Activated naive CD8-positive, alpha-beta T cell treated with anti-CD3 and anti-CD28 coated beads for 36 hours (primary cell): ENCODE data around the gene ID3. TPM values are rescaled to one million over a fixed set of nuclear protein-coding genes. Genes with fewer than 3 reads are reported as not detected.
"Not testable (repeated sequence)": the region's sequence is repeated elsewhere in the genome, so short reads cannot be mapped to it uniquely, and the experiment has no call there.

Experiments used
- DNase-seq: peaks from one replicate; pipeline ENCODE4 v3.0.0; 2021
- H3K27ac Mint-ChIP-seq: one replicate; pipeline ENCODE4 v1.8.0; 2022; ENCODE audit warnings: mild to moderate bottlenecking, moderate library complexity, mixed read lengths
- H3K27me3 Mint-ChIP-seq: one replicate; pipeline ENCODE4 v1.8.0; 2022; ENCODE audit warnings: mild to moderate bottlenecking, mixed read lengths
- H3K36me3 Mint-ChIP-seq: one replicate; pipeline ENCODE4 v1.8.0; 2021; ENCODE audit warnings: mild to moderate bottlenecking, mixed read lengths
- H3K4me1 Mint-ChIP-seq: one replicate; pipeline ENCODE4 v1.8.0; 2021; ENCODE audit warnings: mixed read lengths
- H3K4me3 Mint-ChIP-seq: one replicate; pipeline ENCODE4 v1.8.0; 2022; ENCODE audit warnings: mild to moderate bottlenecking, moderate library complexity, mixed read lengths
- H3K9me3 Mint-ChIP-seq: one replicate; pipeline ENCODE4 v1.8.0; 2022; ENCODE audit warnings: mixed read lengths
- total RNA-seq, 2 experiments: library from RNA; stranded (reverse); gene quantifications; one replicate each; pipeline ENCODE4 v1.2.3, GENCODE V29; 2021

The ID3 gene
- total RNA-seq, 2 experiments from 2014 or later: 59.1 to 59.5 TPM

GRCh38 chr1:23593042-23593521 lies 33.8 kb upstream of the ID3 start:
- peaks cover 85% of the 10 kb centered on the region for H3K4me1 Mint-ChIP-seq
- H3K27me3 Mint-ChIP-seq: no peaks in the 10 kb centered on the region
- peaks cover 2% of the 10 kb centered on the region for H3K9me3 Mint-ChIP-seq
- H3K27ac Mint-ChIP-seq: peak overlapping the region; percentile 52
- H3K36me3 Mint-ChIP-seq: no peaks in the 10 kb centered on the region
- DNase-seq: no peak
- H3K4me3 Mint-ChIP-seq: no peak overlapping the region

- no peaks in the 10 kb centered on the region for H3K27me3 Mint-ChIP-seq
- H3K9me3 Mint-ChIP-seq: peaks cover 2% of the 10 kb centered on the region
- H3K4me1 Mint-ChIP-seq: peaks cover 78% of the 10 kb centered on the region
- peak overlapping the region; percentile 65 for H3K4me3 Mint-ChIP-seq
- no peak for DNase-seq
- H3K27ac Mint-ChIP-seq: peak overlapping the region; percentile 93
- no peaks in the 10 kb centered on the region for H3K36me3 Mint-ChIP-seq
Measured at GRCh38 chr1:23592209-23592892, 33.0 kb upstream of the ID3 start.

- Mint-ChIP-seq H3K4me1 (peaks cover 72% of the 10 kb centered on the region), H3K36me3 (no peaks in the 10 kb centered on the region), H3K9me3 (no peaks in the 10 kb centered on the region), H3K27me3 (no peaks in the 10 kb centered on the region), H3K27ac (peak overlapping the region; percentile 93), H3K4me3 (peak overlapping the region; percentile 65)
- peak; percentile 84 for DNase-seq
Measured at GRCh38 chr1:23591460-23592208, 32.3 kb upstream of the ID3 start.

GRCh38 chr1:23590058-23590783 lies 30.9 kb upstream of the ID3 start:
- Mint-ChIP-seq H3K36me3 (peaks cover 2% of the 10 kb centered on the region), H3K27me3 (no peaks in the 10 kb centered on the region), H3K9me3 (no peaks in the 10 kb centered on the region), H3K4me3 (no peak overlapping the region), H3K4me1 (peaks cover 72% of the 10 kb centered on the region), H3K27ac (peak overlapping the region; percentile 93)
- peak; percentile 69 for DNase-seq

- peaks cover 2% of the 10 kb centered on the region for H3K36me3 Mint-ChIP-seq
- peaks cover 65% of the 10 kb centered on the region for H3K4me1 Mint-ChIP-seq
- no peaks in the 10 kb centered on the region for H3K9me3 Mint-ChIP-seq
- H3K27me3 Mint-ChIP-seq: no peaks in the 10 kb centered on the region
- peak overlapping the region; percentile 93 for H3K27ac Mint-ChIP-seq
- DNase-seq: no peak
- H3K4me3 Mint-ChIP-seq: no peak overlapping the region
Measured at GRCh38 chr1:23589585-23589986, 30.3 kb upstream of the ID3 start.

GRCh38 chr1:23588749-23589548 lies 29.6 kb upstream of the ID3 start:
- Mint-ChIP-seq H3K27ac (peak overlapping the region; percentile 19), H3K4me1 (peaks cover 59% of the 10 kb centered on the region), H3K4me3 (no peak overlapping the region), H3K36me3 (peaks cover 2% of the 10 kb centered on the region), H3K27me3 (no peaks in the 10 kb centered on the region), H3K9me3 (no peaks in the 10 kb centered on the region)
- DNase-seq: no peak

- Mint-ChIP-seq H3K27ac (no peak overlapping the region), H3K4me3 (no peak overlapping the region), H3K4me1 (peaks cover 38% of the 10 kb centered on the region), H3K9me3 (no peaks in the 10 kb centered on the region), H3K36me3 (peaks cover 2% of the 10 kb centered on the region), H3K27me3 (no peaks in the 10 kb centered on the region)
- no peak for DNase-seq
Measured at GRCh38 chr1:23585321-23586022, 26.2 kb upstream of the ID3 start.

GRCh38 chr1:23583727-23584126 lies 24.4 kb upstream of the ID3 start:
- not testable (repeated sequence) for H3K27ac Mint-ChIP-seq, DNase-seq, H3K27me3 Mint-ChIP-seq, H3K4me3 Mint-ChIP-seq, H3K36me3 Mint-ChIP-seq, H3K9me3 Mint-ChIP-seq
- H3K4me1 Mint-ChIP-seq: peaks cover 31% of the 10 kb centered on the region

GRCh38 chr1:23582820-23583219 lies 23.5 kb upstream of the ID3 start:
- H3K4me1 Mint-ChIP-seq: peaks cover 34% of the 10 kb centered on the region
- H3K9me3 Mint-ChIP-seq: no peaks in the 10 kb centered on the region
- H3K36me3 Mint-ChIP-seq: peaks cover 2% of the 10 kb centered on the region
- DNase-seq: no peak
- no peak overlapping the region for H3K4me3 Mint-ChIP-seq
- H3K27ac Mint-ChIP-seq: no peak overlapping the region
- no peaks in the 10 kb centered on the region for H3K27me3 Mint-ChIP-seq

- H3K9me3 Mint-ChIP-seq: no peaks in the 10 kb centered on the region
- peaks cover 47% of the 10 kb centered on the region for H3K4me1 Mint-ChIP-seq
- DNase-seq: no peak
- no peaks in the 10 kb centered on the region for H3K27me3 Mint-ChIP-seq
- H3K4me3 Mint-ChIP-seq: no peak overlapping the region
- peak overlapping the region; percentile 51 for H3K27ac Mint-ChIP-seq
- peaks cover 2% of the 10 kb centered on the region for H3K36me3 Mint-ChIP-seq
Measured at GRCh38 chr1:23581219-23581618, 21.9 kb upstream of the ID3 start.

- Mint-ChIP-seq H3K4me3 (no peak overlapping the region), H3K36me3 (peaks cover 3% of the 10 kb centered on the region), H3K27me3 (no peaks in the 10 kb centered on the region), H3K9me3 (peaks cover 2% of the 10 kb centered on the region), H3K4me1 (peaks cover 62% of the 10 kb centered on the region), H3K27ac (peak overlapping the region; percentile 34)
- DNase-seq: no peak
Measured at GRCh38 chr1:23578997-23579363, 19.7 kb upstream of the ID3 start.

- no peaks in the 10 kb centered on the region for H3K27me3 Mint-ChIP-seq
- peak overlapping the region; percentile 81 for H3K27ac Mint-ChIP-seq
- H3K4me1 Mint-ChIP-seq: peaks cover 65% of the 10 kb centered on the region
- H3K9me3 Mint-ChIP-seq: peaks cover 2% of the 10 kb centered on the region
- H3K36me3 Mint-ChIP-seq: peaks cover 3% of the 10 kb centered on the region
- peak overlapping the region; percentile 26 for H3K4me3 Mint-ChIP-seq
- no peak for DNase-seq
Measured at GRCh38 chr1:23578311-23578996, 19.2 kb upstream of the ID3 start.

GRCh38 chr1:23577056-23578004 lies 18.0 kb upstream of the ID3 start:
- Mint-ChIP-seq H3K4me3 (peak overlapping the region; percentile 59), H3K4me1 (peaks cover 62% of the 10 kb centered on the region), H3K27ac (peak overlapping the region; percentile 87), H3K36me3 (peaks cover 3% of the 10 kb centered on the region), H3K9me3 (peaks cover 2% of the 10 kb centered on the region), H3K27me3 (no peaks in the 10 kb centered on the region)
- DNase-seq: peak; percentile 62
